Ishikawa (cell line): ENCODE measurements around the gene ISCA2.

Source experiments
- CEBPB ChIP-seq: IDR thresholded peaks from 2 replicates; pipeline ENCODE4 v1.6.1; 2012
- CREB1 ChIP-seq: IDR thresholded peaks from 2 replicates; pipeline ENCODE4 v1.6.1; 2012; ENCODE audit warnings: low read depth
- EP300 ChIP-seq: IDR thresholded peaks from 2 replicates; pipeline ENCODE4 v1.6.1; 2012; ENCODE audit warnings: borderline replicate concordance
- TCF12 ChIP-seq: IDR thresholded peaks from 2 replicates; pipeline ENCODE4 v1.6.1; 2012; ENCODE audit warnings: low read depth
- YY1 ChIP-seq: IDR thresholded peaks from 2 replicates; pipeline ENCODE4 v1.6.1; 2012; ENCODE audit warnings: low read depth
- TF ChIP-seq, protein P1 (sequence below): IDR thresholded peaks from 2 replicates; pipeline ENCODE4 v1.6.1; 2012; ENCODE audit warnings: low read depth, mild to moderate bottlenecking

DNA sequence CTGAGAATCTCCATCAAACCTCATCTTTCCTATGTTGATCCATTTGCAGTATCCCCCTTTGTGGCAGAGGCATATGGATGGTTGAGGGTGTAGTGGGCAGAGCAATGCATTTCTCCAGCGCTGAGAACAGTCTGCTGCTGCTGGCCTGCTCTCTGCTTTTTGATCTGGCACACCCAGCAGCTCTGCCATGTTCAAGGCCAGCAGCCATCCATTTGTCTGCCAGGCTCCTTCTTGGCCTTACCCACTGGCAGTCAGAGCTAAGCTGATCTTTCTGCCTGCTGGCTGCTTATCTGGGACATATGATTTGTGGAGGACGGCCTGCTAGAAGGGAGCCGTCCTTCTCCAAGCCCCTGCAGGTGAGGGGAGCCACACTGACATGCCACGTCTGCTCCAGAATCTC lies 17.5 kb upstream of the ISCA2 start:
- TF ChIP-seq YY1 (no peak), TCF12 (no peak), CREB1 (no peak), CEBPB (no peak), EP300 (no peak)
- TF ChIP-seq, protein P1, sequence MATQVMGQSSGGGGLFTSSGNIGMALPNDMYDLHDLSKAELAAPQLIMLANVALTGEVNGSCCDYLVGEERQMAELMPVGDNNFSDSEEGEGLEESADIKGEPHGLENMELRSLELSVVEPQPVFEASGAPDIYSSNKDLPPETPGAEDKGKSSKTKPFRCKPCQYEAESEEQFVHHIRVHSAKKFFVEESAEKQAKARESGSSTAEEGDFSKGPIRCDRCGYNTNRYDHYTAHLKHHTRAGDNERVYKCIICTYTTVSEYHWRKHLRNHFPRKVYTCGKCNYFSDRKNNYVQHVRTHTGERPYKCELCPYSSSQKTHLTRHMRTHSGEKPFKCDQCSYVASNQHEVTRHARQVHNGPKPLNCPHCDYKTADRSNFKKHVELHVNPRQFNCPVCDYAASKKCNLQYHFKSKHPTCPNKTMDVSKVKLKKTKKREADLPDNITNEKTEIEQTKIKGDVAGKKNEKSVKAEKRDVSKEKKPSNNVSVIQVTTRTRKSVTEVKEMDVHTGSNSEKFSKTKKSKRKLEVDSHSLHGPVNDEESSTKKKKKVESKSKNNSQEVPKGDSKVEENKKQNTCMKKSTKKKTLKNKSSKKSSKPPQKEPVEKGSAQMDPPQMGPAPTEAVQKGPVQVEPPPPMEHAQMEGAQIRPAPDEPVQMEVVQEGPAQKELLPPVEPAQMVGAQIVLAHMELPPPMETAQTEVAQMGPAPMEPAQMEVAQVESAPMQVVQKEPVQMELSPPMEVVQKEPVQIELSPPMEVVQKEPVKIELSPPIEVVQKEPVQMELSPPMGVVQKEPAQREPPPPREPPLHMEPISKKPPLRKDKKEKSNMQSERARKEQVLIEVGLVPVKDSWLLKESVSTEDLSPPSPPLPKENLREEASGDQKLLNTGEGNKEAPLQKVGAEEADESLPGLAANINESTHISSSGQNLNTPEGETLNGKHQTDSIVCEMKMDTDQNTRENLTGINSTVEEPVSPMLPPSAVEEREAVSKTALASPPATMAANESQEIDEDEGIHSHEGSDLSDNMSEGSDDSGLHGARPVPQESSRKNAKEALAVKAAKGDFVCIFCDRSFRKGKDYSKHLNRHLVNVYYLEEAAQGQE: no peak
